Measurements from ENCODE around the gene C17orf100.
"Not testable (repeated sequence)": the region's sequence is repeated elsewhere in the genome, so short reads cannot be mapped to it uniquely, and the experiment has no call there.

Gene C17orf100

DNA sequence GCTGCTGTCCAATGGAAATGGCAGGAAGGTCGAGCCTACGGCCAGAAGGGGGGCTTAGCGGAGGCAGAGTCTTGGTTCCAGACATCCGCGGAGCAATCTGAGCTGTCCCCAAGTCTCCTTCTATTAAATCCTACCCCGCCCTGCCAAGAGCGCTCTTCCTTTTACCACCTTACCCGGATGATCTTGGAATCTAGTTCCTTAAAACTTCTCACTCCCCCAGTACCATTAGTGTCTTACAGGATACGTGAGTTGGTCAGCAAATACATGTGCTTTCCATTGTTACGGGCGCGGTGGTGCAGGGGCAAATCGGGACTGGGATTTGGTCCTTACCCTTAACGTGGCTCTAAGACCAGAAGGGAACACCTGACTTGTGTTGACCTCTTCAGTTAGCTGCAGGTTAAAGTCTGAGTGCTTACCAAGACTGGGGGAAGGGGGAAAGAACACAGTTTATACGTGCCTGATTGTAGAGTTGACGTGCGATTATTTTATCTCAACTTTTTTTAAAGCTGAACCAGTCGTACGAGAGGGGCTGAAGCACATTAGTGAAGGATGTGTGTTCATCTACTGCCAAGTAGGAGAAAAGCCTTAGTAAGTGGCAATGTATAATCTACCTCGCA, 10.2 kb upstream of the C17orf100 start:
- DNase-seq: no peak

DNA sequence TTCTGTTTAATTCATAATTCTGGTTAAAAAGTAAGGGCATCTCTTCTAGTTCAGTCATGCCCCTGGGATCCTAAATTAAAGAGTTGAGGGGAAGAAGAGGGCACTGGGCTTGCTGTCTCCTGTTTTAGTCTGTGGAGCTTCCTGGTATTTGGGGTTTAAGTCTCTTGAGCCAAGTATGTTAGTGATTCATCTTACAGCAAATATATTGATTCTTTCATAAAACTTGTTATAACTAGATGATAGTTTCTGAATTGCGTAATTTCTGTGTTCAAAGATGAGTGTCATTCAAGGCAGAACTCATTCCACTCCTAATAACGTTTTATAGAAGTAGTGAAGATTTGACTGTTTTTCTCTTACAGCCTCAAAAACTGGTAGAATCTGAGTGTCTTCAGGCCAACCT, 9.0 kb upstream of the C17orf100 start:
- peak; percentile 43 for DNase-seq

DNA sequence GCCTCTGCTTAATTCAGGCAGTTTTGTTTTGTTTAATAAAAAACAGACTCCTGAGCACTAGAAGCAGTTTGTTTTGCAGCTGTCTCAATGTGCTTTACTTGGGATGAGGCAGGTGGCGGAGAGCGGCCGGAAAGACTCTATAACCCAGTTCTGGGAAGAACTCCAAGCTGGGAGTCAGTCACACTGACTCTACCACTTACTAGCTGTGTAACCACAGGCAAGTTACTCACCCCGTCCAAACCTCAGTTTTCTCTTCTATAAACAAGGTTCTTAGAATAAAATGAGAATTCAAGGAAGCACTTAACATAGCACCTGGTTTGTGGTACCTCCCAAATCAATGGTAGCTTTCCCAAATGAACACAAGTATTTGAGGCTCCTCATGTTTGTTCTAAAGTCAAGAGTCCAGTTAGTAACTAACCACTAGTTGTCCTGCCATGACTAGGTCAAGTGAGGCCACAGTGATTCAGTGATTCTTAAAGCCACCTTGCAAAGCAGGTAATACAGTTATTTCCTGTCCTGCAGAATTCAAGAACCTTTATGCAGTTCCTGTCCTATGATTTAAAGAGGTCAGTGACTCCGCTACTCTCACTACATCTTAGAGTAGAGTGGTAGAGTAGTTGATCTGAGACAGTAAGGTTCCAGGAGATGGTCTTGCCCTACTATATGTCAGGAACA, 8.0 kb upstream of the C17orf100 start:
- DNase-seq: peak; percentile 87

DNA sequence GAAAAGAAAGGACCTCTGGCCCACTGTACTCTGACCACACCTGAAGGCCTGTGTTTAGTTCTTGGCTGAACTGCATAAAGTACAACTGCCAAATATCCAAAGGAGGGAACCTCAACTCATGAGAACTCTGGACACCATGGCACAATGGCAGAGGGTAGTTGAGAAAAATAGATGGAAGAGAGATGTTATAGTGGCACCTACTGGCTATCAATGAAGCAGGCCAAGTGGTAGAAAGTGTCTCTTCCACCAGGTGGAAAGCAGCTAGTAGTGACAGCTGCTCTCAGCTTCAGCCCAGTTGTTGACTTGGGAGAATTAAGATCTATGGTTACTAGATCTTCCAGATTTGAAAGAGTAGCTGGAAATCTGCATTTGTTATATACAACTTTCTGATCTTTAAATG, 3.4 kb upstream of the C17orf100 start:
- DNase-seq: no peak

DNA sequence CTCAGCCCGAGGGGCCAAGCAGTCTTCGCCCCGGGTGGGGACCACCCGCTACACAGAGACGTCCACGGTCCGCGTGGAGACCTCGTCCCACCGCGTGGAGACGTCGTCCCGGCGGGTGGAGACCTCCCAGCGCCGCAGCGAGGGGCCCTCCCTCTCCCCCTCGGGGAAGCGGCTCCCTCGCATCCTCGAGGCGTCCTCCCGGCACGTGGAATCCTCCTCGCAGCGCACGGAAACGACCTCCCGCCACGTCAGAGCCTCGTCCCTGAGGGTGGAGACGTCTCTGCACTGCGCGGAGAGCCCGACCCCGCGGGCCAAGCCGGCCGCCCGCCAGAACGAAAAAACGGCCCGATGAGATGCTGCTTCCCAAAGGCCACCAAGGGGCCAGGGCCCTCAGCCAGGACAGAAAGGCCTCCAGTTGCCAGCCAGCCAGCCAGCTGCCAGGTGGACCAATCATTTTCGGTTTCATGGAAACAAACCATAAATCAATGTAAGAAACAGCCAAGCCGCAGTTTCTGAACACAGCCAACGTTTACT, 424 bp downstream of the C17orf100 start:
- no peak for DNase-seq

DNA sequence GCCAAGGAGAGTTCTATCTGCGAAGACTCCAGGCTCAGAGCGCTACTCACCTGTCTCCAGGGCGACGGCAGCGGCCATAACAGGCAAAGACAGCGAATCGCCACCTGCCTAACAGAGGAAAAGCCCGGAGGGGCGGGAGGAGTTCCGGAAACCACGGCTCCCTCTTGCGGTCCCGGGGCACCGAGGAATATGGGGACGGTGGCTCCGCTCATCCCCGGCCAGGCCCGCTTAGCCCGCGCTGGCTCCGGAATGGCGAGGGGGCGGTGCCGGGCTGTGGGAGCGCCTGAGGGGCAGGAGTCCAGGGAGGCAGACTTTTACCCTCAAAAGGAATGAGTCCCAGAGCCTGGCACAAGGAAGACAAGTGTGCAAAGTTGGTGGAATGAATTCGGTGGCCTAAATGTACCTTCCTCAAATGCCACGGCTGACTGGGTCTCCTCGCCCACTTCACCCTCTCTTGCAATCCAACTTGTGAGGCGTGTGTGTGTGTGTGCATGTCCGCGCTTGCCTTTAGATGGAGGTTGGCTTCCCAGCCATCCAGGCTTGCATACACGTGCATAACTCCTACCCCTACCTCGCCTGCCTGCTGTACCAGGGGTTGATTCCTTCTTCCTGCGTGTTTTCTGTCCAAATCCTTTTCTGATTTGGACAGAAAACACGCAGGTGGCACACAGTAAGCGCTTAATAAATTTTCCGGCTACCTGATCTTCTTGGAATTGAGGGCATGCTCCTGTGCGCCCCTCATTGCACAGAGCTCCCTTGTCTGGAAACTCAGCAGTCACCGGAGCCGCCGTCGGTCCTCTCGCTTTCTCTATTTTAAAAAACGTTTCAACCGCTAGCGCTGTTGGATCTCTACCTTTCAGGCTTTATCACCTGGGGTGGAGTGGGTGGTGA, 3.5 kb downstream of the C17orf100 start:
- no peak for DNase-seq

DNA sequence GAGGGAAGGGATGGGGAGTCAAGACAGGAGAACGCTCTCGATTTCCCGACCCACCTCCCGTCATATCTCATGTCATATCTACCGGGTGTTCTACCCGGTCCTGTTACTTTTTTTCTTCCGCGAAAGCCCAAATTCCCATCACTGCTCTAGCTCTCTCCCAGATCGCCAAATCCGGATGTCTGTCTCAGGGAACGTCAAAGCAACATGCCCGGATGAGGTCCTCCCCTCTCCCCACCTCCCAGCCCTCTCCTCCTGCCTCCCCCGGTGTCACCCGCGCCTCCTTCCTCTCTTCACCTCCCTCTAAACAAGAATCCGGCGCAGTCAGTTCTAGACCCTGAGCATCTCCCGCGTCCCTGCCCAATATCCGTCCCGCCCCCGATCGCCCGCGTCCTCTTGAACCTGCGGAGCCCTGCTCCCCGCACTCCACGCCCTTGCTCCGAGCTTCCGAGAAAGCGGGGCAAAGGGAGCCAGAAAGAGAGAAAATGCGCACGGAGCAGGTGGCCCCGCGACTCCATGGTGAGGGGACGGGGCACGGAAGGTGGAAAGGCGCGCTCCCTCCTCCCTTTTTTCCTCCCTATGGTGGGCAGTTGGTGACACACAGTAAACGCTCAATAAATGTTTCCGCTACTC, 4.3 kb downstream of the C17orf100 start:
- DNase-seq: not testable (repeated sequence)

DNA sequence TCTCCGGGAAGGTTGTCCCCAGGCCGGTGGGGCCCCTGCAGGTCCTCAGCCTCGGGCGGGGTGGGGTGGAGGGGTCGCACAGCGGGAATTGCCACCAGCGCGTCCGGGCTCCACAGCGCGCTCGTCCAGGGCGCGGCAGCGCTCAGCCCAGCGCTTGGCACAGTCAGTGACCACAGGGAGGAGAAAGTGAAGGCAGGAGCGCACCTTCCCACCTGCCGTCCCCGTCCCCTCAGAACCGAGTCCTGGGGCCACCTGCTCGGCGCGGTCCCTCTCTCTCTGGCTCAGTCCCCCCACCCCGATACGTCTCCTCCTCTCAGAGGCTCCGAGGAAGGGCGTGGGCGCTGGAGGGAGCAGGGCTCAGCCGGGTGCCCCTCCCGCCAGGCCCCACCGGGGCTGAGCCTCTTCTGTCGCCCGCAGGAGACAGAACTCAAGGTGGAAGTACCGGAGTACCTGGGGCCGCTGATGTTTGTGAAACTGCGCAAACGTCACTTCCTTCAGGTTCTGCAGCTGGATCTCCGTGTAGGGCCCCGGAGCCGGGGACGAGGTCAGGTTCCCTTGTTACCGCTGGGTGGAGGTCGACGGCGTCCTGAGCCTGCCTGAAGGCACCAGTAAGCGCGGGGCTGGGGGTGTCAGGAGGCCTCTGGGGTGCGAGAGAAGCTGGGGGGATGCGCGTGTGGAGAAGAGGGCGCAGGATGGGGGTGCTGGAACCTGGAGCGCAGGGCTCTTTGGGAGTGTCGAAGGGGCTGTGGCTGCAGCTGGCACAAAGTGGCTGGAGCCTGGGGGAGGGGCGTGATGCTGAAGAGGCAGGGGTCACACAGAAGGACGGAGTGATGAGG, 5.5 kb downstream of the C17orf100 start:
- not testable (repeated sequence) for DNase-seq

DNA sequence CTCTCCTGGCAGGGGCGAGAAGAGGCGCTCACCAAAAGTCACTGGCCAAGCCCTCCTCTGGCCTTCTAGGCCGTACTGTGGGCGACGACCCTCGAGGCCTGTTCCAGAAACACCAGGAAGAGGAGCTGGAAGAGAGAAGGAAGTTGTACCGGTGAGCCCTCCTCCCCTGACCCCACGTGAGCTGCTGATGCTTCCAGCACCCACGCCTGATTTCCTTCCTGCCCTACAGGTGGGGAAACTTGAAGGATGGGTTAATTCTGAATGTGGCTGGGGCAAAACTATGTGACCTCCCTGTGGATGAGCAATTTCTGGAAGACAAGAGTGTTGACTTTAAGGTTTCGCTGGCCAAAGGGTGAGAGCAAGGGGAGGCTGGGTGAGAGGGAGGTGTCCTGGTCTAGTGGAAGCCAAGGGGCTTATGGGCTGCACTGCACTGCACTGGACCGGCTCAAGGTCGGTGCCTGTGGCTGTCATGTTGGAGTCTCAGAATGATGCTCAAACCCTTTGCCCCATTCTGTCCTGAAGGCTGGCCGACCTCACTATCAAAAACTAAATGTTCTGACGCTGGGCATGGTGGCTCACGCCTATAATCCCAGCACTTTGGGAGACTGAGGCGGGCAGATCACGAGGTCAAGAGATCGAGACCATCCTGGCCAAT, 6.2 kb downstream of the C17orf100 start:
- DNase-seq: no peak

DNA sequence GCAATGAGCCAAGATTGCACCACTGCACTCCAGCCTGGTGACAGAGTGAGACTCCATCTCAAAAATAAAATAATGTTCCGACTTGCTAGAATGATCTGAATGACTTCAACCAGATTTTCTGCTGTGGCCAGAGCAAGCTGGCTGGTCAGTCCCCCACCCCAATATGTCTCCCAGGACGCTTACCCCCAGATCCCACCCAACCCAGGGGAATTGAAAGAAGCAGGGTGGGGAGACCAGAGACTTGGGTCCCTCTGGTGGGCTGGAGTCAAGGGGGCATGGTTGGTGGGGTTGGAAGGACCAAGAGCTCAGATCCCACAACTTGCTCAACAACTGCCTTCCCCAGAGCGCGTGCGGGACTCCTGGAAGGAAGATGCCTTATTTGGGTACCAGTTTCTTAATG, 6.8 kb downstream of the C17orf100 start:
- not testable (repeated sequence) for DNase-seq

DNA sequence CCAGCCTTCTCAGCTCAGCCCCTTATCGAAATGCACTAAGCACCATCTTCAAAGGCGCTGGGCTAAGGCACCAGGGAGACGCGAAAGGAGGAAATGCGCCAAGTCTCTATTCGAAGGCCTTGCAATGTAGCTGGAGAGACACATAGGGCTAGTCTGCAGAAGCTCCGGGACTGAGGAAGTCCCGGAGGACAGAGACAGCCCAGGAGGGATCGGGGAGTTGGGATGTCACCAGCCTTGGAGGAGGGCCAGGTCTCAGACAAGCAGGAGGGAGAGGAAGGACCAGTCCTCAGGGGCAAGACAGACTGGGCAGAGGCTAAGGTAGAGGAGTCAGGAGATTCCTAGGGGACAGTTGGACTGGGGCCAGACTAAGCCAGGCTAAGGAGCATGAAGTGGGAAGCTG, 8.5 kb downstream of the C17orf100 start:
- DNase-seq: no peak

DNA sequence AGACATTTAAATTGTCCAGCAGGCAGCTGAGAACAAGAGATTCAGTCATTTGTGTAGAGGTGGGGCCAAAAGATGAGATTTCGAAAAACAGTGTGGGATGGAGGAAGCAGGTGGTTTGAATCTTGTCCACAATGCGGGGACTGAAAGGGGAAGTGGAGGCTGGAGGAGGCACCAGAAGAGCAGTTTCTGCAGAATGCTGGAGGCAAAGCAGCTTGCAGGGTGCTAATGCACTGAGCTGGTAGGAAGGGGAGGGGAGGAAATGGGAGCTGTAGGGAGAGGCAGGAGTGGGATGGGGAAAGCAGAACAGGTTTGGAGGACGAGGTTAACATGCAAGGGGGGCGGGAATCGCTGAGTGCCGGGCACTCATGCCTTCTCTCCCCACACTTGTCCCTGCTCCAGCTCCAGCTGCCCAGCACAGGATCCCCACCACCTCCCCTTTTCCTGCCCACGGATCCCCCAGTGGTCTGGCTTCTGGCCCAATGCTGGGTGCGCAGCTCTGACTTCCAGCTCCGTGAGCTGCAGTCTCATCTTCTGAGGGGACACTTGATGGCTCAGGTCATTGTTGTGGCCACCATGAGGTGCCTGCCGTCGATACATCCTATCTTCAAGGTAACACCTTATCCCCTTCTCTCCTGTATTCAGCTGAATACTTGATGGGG, 9.4 kb downstream of the C17orf100 start:
- DNase-seq: no peak

DNA sequence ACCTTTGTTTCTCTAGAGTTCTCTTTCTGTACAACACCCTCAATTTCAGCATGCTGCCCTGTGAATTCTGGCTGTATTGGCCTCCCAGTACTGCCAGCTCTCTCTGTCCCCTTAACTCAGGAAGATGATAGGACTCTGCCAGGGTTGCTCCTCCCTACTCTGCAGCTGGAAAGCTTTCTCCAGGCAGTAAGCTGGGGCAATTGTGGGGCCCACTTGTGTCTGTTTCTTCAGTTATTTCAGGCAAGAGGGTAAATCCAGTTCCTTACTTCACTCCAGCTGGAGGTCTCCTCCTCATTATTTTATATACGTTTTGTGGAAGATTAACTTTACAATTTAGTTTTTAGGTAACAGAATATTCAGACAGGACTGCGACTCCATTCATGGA, 9.9 kb downstream of the C17orf100 start:
- DNase-seq: no peak

DNA sequence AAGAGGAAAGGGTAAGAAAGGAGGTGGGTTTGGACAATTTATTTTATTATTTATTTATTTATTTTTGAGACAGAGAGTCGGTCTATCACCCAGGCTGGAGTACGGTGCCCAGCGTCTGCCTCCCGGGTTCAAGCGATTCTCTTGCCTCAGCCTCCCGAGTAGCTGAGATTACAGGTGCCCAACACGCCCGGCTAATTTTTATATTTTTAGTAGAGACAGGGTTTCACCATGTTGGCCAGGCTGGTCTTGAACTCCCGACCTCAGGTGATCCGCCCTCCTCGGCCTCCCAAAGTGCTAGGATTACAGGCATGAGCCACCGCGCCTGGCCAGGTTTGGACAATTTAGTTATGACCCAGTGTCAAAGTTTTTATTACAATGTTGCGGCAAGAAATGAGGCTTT, 11.6 kb downstream of the C17orf100 start:
- DNase-seq: not testable (repeated sequence)

DNA sequence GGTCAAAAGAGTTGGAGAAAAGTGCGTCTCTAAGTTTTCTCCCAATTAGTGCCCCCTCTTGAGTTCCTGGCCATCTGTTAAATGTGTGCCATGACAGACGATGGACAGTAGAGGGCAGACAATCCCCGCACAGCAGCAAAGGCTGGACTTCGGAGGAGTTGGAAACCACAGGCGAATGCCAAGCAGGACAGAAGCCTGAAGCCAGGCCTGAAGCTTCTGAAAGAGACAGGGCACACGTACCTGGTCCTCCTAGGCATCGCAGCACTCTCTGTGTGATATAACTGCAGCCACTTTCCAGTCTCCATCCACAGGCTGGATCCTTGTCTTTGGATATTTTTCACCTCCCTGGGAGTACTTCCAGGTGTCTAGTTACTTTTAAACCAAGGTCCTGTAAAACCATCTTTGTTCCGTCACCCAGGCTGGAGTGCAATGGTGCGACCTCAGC, 14.5 kb downstream of the C17orf100 start:
- peak; percentile 64 for DNase-seq

DNA sequence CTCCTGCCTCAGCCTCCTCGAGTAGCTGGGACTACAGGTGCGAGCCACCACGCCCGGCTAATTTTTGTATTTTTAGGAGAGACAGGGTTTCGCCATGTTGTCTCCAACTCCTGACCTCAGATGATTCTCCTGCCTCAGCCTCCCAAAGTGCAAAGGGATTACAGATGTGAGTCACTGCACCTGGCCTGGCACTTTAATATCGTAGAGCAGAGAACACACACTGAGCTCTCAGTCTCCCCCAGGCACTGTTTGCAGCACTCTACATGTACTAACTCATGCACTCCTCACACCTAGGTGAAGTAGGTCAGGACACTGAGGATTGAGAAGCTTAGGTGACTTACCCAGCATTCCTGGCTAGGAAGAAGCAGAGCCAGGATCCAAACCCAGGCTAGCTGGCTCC, 15.0 kb downstream of the C17orf100 start:
- no peak for DNase-seq

DNA sequence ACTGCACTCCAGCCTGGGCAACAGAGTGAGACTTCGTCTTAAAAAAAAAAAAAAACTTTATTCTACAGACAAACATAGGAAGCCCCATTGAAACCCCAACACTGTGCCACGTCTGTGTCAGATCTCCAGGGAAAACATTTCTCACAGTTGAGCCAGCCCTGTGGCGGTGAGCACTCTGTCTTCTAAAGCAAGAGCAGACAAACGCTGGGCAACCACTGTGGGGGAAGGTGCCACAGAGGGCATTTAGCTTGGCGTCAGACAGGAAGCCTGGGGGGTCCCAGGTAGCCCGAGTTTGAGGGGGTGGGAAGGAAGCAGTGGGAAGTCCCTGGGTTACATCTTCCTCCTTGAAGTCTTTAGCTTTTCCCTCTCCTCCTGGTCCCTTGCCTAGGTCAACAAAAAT, 16.0 kb downstream of the C17orf100 start:
- DNase-seq: no peak

DNA sequence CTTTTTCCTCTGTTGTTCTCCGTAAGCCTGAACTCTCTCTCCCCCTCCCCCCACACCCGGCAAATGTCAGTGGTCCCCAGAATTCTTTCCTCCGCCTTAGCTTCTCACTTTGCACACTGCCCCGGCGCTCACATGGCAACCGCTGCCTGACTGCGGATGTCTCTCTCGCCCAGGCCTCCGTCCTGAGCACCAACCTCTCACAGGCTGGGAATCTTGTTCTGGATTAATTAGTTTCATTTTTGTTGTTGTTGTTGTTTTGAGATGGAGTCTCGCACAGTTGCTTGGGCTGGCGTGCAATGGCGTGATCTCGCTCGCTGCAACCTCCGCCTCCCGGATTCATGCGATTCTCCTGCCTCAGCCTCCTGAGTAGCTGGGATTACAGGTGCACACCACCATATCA, 16.7 kb downstream of the C17orf100 start:
- no peak for DNase-seq

DNA sequence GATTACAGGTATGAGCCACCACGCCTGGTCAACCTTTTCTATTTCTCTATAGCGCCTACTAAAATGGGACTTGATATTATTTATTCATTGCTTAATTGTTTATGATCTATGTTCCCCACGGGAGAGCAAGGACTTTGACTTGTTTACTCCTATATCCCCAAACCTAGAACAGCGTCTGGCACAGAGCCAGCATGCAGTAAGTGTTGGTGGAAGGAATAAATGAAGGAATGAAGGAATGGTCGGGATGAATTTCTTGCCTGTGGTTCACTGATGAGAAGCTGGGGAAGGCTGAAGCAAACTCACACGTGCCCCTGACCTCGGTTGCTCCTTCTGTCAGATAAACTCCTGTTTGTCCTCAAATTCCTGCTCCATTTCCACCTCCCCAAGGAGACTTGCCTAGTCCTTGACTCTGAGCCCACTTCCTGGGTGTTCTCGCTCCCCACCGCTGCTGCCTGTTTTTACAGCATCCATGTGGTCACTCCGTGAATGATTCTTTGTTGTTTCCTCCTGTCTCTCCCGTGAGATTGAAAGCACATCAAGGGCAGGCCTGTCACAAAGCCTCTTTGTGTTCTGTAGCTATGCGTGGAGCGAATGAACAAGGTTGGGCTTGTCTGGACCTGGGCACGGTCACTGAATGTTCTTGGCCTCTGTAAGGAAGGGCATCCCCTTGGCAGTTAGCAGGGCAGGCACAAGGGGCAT, 17.3 kb downstream of the C17orf100 start:
- no peak for DNase-seq

DNA sequence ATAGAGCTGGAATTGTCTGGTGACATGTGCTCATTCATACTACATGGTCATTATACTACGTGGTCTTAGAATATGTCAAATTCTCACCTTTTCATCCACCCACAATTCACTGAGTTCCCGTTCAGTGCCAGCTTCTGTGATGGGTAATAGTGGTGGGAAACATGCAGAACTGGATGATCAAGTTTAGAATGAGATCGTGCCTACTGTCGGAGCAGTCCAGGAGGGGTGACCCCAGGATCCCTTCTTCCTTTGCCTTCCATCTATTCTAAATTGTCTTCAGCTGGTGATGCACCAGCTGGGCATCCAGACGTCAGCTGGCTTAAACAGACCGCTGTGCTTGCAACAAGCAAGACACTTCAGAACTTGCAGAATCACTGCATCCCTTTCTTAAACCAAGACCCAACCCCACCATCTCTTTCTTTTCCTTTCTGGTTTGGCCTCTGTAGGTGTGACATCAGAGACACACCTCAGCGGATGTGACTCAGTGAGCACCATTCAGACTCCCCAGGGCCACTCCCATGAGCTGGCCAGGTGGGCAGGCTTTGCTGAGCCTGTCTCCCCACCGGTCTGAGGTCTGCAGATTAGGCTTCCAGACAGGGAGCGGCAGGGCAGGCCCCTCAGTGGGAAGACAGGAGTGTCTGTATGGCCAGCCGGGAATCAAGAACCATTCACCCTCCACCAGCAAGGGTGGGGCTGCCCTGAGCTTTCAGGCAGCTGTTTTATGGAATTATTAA, 18.1 kb downstream of the C17orf100 start:
- DNase-seq: no peak

All from HCEC 1CT (cell line).